Activated naive CD4-positive, alpha-beta T cell treated with anti-CD3 and anti-CD28 coated beads, Interleukin-2, amount 10 ng/mL, durations not matched to agents 7 days and 5 days (primary cell): Measurements from ENCODE around the gene INPP5K.
"Not testable (repeated sequence)": the region's sequence is repeated elsewhere in the genome, so short reads cannot be mapped to it uniquely, and the experiment has no call there.

Source experiments
- CTCF ChIA-PET: fragments of 350-600 bp; sonication (Branson Sonifier 250); formaldehyde crosslinking; loops from one replicate; lab custom pipeline; 2021; ENCODE audit warnings: antibody characterized with exemption; lab: Charles Lee
- DNase-seq: peaks from one replicate; pipeline ENCODE4 v3.0.0-alpha.2; 2020
- H3K27ac Mint-ChIP-seq: one replicate; pipeline ENCODE4 v1.8.0; 2021; ENCODE audit warnings: mild to moderate bottlenecking, moderate library complexity, mixed read lengths
- H3K27me3 Mint-ChIP-seq: one replicate; pipeline ENCODE4 v1.8.0; 2021; ENCODE audit warnings: mild to moderate bottlenecking, mixed read lengths
- H3K36me3 Mint-ChIP-seq: one replicate; pipeline ENCODE4 v1.8.0; 2021; ENCODE audit warnings: mixed read lengths
- H3K4me1 Mint-ChIP-seq: one replicate; pipeline ENCODE4 v1.8.0; 2021; ENCODE audit warnings: mixed read lengths
- H3K4me3 Mint-ChIP-seq: one replicate; pipeline ENCODE4 v1.8.0; 2021; ENCODE audit warnings: mild to moderate bottlenecking, moderate library complexity, mixed read lengths
- H3K9me3 Mint-ChIP-seq: one replicate; pipeline ENCODE4 v1.8.0; 2021; ENCODE audit warnings: mixed read lengths

The INPP5K gene

DNA sequence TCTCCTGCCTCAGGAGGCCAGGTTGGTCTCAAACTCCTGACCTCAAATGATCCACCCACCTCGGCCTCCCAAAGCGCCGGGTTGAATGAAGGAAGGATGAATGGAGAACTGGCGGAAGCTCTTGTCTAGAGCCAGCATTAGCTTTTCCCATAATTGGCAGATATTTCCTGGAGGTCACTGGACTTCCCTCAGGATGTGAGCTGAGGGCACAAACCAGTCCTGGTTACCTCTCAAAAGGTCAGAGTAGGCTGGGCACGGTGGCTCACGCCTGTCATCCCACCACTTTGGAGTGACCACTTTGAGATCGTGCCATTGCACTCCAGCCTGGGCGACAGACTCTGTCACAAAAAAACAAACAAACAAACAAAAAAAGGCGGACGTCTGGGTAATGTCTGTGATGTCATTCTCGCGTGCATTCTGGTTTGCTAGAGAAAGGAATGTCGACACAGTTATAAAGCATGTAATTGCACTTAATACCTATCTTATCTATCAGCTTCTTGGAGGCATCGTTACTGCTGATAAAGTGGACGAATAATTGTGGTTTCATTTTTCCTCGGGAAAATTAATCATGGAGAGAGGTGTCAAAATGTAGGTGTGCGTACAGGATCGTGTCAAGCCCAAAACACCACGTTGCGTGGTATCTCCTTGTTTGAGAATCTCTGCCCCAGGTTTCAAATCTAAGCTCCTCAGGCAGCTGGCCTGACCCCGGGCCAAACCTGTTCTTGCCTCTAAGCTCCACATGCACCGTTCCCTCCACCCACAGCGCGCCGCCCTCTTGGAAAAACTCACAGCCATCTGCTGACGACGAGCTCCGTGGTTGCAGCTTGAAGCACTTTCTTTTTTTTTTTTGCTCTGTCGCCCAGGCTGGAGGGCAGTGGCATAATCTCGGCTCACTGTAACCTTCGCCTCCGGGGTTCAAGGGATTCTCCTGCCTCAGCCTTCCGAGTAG is 54.0 kb downstream of the INPP5K start:
- Mint-ChIP-seq H3K36me3 (no peaks in the 10 kb centered on the region), H3K9me3 (no peaks in the 10 kb centered on the region), H3K27ac (no peak overlapping the region), H3K4me3 (no peak overlapping the region), H3K27me3 (peaks cover 79% of the 10 kb centered on the region), H3K4me1 (peaks cover 27% of the 10 kb centered on the region)
- no peak for DNase-seq
- CTCF ChIA-PET, result no interaction called here

DNA sequence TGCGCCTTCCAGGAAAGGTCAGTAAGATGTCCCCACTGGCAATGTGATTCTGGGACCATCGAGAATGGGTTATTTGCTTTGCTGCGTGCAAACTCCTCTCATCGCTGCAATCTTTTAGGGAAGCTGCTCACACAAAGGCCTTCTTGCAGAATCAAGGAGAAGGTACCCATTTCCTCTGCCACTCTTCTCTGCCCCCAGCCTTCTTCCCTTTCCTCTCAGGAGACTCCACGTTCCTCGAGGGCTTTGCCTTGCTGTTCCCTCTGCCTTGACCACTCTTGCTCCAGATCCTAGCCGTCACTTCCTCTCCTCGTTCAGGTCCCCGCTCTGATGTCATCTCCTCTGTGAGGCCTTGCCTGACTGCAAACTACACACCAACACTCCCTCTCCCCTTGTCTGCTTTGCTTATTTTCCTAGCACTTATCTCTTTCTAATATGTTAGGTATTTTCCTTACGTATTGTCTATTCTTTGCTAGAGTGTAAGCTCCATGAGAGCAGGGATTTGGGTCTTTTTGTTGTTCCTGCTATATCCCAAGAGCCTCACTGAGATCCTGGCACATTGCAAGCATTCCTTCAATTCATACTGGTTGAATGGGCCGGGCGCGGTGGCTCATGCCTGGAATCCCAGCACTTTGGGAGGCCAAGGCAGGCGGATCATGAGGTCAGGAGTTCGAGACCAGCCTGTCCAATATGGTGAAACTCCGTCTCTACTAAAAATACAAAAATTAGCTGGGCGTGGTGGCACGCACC is 55.0 kb downstream of the INPP5K start:
- no peaks in the 10 kb centered on the region for H3K9me3 Mint-ChIP-seq
- peaks cover 2% of the 10 kb centered on the region for H3K36me3 Mint-ChIP-seq
- H3K4me3 Mint-ChIP-seq, result no peak overlapping the region
- no peak for DNase-seq
- peaks cover 89% of the 10 kb centered on the region for H3K27me3 Mint-ChIP-seq
- H3K4me1 Mint-ChIP-seq, result peaks cover 34% of the 10 kb centered on the region
- CTCF ChIA-PET, result no interaction called here
- H3K27ac Mint-ChIP-seq, result no peak overlapping the region

DNA sequence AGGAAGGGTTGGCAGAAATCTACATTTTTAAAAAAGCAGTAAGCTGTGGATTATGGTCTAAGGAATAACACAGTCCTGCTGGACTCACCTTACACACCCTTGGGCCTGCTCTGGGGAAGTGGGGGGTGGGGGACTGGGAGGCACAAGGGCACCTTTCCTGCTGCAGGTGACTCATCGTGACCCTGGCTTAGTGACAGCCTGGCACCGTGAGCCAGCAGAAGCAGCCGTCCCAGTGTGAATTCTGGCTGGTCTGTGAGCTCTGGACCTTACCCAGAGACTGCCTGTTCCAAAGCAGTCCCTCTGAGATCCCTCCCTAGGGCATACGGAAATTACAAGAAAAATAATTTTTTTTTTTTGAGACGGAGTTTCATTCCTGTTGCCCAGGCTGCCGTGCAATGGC is 56.2 kb downstream of the INPP5K start:
- CTCF ChIA-PET, result interaction anchor here (2.0 kb wide), 1 partner anchor 95 kb away, joined by 4 read pairs; no protein-coding TSS in a partner anchor
- Mint-ChIP-seq H3K36me3 (peaks cover 2% of the 10 kb centered on the region), H3K4me3 (no peak overlapping the region), H3K4me1 (peaks cover 35% of the 10 kb centered on the region), H3K27ac (no peak overlapping the region), H3K27me3 (peaks cover 85% of the 10 kb centered on the region), H3K9me3 (no peaks in the 10 kb centered on the region)
- DNase-seq, result no peak

DNA sequence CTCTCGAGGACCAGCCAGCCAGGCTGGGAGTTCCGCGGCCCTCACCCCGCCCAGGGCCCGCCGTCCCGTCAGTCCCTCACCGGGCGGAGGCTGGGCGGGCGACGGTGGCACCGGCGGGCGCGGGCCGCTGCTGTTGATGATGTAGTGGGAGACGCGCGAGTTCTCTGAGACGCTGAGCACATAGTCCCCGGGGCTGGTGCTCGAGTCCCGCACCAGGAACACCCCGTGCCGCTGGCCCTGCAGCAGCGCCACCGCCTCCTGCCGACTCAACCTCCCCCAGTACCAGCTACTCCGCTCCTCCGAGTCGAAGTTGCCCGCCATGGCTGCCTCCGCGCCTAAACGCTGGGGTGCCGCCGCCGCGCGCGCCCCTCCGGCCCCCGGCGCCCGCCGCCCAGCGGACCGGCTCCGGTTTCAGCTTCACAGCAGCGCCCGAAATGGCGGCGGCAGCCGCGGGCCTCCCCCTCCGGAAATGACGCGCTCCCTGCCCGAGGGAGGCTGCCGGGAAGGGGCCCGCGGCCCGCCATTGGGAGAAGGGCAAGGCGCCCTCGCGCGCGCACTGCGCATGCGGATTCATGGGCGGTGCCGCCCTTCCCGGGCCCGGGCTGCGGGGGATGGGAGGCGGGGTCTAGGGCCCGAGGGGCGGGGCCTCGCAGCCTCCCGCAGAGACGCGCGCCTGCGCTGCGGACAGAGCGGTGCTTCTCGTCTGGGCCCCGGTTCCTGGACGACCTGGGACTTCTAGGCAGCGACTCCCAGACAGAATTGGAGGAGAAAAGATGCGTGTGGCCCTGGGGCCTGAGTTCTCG is 60.4 kb downstream of the INPP5K start, which contains the start of gene CRK:
CRK (minus strand) TSS at position 436 of the 803 bp plus-strand sequence; CDS start at position 321, 115 bp downstream.
- no peaks in the 10 kb centered on the region for H3K9me3 Mint-ChIP-seq
- H3K4me3 Mint-ChIP-seq, result peak within 1 kb of the TSS; percentile 91
- CTCF ChIA-PET, result no interaction called here

DNA sequence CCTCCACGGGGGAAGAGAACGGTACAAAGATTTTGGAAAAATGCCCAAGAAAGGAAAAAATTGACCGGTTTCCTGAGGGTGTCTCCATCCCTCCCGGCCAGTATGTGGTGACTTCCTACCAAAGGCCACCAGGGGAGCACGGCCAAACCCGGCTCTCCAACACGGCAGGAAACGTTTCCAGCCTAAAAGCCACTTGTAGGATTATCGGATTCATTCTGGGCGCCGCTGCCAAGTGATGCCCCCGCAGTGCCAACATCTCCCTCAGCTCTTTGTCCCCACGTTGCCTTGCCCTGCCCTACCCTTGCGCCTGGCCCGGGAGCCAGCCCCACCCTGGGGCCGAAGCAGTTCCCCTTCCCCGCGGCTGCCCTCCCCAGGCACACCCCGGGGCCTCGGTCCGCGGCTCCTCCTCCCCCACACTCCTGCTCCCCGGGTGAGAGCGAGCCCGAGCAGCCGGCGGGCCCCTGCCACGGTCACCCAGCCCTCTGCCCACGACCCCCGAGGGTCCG is 61.1 kb downstream of the INPP5K start:
- CTCF ChIA-PET, result no interaction called here
- Mint-ChIP-seq H3K36me3 (peaks cover 10% of the 10 kb centered on the region), H3K27ac (peak overlapping the region; percentile 91), H3K9me3 (no peaks in the 10 kb centered on the region), H3K27me3 (peaks cover 43% of the 10 kb centered on the region), H3K4me1 (peaks cover 44% of the 10 kb centered on the region), H3K4me3 (peak overlapping the region; percentile 91)
- DNase-seq, result peak; percentile 58

More for the DNA sequence above, 60.4 kb downstream of the INPP5K start, which contains the start of gene CRK:
- Mint-ChIP-seq H3K4me1 (peaks cover 45% of the 10 kb centered on the region), H3K27ac (peak within 1 kb of the TSS; percentile 91), H3K36me3 (peaks cover 10% of the 10 kb centered on the region), H3K27me3 (peaks cover 49% of the 10 kb centered on the region)
- DNase-seq, result peak; percentile 98

DNA sequence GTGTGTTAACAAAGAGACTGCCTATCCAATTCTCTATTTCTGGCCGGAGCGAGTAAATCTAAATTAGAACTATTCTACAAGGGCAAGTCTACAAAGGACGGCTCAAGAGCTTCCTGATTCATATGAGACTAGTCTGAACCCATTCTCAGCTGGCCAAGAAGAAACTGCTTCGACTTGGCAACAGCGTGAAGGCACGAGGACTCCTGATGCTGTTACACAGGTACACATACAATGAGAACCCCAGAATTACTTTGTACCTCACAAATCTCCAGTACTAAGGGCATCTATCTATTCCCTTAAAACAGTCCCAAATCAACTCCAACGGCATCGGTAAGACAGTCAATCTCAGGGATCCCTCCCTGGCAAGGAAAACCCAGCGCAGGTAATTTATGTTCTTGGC is 61.9 kb downstream of the INPP5K start:
- no peaks in the 10 kb centered on the region for H3K9me3 Mint-ChIP-seq
- peak overlapping the region; percentile 91 for H3K27ac Mint-ChIP-seq
- no peak for DNase-seq
- CTCF ChIA-PET, result interaction anchor here (1.5 kb wide), 1 partner anchor 89 kb away, joined by 4 read pairs; no protein-coding TSS in a partner anchor
- peaks cover 11% of the 10 kb centered on the region for H3K36me3 Mint-ChIP-seq
- H3K27me3 Mint-ChIP-seq, result peaks cover 34% of the 10 kb centered on the region
- peak overlapping the region; percentile 91 for H3K4me3 Mint-ChIP-seq
- peaks cover 45% of the 10 kb centered on the region for H3K4me1 Mint-ChIP-seq

DNA sequence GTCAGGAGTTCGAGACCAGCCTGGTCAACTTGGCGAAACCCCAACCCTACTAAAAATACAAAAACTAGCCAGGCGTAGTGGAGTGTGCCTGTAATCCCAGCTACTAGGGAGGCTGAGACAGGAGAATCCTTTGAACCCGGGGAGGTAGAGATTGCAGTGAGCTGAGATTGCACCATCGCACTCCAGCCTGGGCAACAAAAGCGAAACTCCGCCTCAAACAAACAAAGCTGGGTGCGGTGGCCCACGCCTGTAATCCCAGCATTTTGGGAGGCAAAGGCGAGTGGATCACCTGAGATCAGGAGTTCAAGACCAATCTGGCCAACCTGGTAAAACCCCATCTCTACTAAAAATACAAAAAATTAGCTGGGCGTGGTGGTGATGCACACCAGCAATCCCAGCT is 62.7 kb downstream of the INPP5K start:
- not testable (repeated sequence) for H3K9me3 Mint-ChIP-seq, DNase-seq
- H3K4me1 Mint-ChIP-seq, result peaks cover 53% of the 10 kb centered on the region
- peak overlapping the region; percentile 38 for H3K4me3 Mint-ChIP-seq
- peaks cover 19% of the 10 kb centered on the region for H3K36me3 Mint-ChIP-seq
- H3K27ac Mint-ChIP-seq, result peak overlapping the region; percentile 28
- CTCF ChIA-PET, result interaction anchor here (1.5 kb wide), 1 partner anchor 88 kb away, joined by 4 read pairs; no protein-coding TSS in a partner anchor
- H3K27me3 Mint-ChIP-seq, result peaks cover 26% of the 10 kb centered on the region

DNA sequence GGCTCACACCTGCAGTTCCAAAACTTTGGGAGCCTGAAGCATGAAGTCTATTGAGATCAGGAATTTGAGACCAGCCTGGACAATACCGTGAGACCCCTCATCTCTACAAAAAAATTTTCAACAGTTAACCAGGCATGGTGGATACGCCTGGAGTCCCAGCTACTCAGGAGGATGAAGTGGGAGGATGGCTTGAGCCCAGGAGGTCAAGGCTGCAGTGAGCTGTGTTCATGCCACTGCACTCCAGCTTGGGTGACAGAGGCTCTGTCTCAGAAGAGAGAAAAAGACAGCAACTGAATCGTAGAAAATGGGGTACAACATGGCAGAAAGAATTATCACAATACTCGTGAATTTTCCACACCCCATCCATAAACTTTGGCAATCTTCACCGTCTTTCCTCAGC is 63.6 kb downstream of the INPP5K start:
- Mint-ChIP-seq H3K27ac (no peak overlapping the region), H3K4me1 (peaks cover 60% of the 10 kb centered on the region)

DNA sequence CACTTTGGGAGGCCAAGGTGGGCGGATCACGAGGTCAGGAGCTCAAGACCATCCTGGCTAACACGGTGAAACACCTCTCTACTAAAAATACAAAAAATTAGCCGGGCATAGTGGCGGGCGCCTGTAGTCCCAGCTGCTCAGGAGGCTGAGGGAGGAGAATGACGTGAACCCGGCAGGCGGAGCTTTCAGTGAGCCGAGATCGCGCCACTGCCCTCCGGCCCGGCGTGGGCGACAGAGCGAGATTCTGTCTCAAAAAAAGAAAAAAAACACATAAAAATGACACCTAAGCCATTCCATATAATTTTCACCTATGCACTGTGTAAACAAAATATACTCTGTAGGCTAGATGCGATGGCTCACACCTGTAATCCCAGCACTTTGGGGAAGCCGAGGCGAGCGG is 66.2 kb downstream of the INPP5K start:
- Mint-ChIP-seq H3K4me1 (peaks cover 68% of the 10 kb centered on the region), H3K36me3 (peaks cover 21% of the 10 kb centered on the region)
- not testable (repeated sequence) for DNase-seq, H3K4me3 Mint-ChIP-seq, H3K27ac Mint-ChIP-seq, H3K27me3 Mint-ChIP-seq, H3K9me3 Mint-ChIP-seq
- CTCF ChIA-PET, result interaction anchor here (0.9 to 2.5 kb wide), 2 partner anchors 60 to 85 kb away, joined by 3 to 9 read pairs; no protein-coding TSS in a partner anchor

More for the DNA sequence above, 63.6 kb downstream of the INPP5K start:
- no peak for DNase-seq
- Mint-ChIP-seq H3K4me3 (no peak overlapping the region), H3K27me3 (peaks cover 17% of the 10 kb centered on the region), H3K36me3 (peaks cover 19% of the 10 kb centered on the region), H3K9me3 (no peaks in the 10 kb centered on the region)
- CTCF ChIA-PET, result interaction anchor here (1.3 kb wide), 1 partner anchor 87 kb away, joined by 3 read pairs; no protein-coding TSS in a partner anchor

DNA sequence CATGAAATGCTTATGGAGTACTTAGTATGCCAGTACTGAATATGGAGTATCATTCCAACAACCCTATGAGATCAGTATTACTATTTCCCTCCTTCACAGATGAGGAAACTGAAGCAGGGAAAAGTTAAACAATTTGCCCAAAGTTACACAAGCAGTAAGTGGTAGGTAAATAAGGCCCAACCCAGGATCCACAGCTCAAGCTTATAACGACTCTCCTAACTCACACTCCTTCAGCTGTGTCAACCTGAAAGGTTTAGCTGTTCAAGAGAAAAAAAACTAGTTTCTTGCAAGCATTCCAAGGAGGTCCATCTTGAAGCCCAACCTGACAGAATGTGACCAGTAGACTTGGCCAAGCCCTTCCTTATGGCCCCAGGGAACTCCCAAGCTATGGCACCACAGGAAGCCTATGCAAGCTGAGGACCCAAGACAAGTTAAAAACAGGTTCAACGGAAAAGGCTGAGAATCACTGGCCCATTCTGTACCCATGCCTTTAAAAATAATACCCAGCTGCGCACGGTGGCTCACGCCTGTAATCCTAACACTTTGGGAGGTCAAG is 66.9 kb downstream of the INPP5K start:
- Mint-ChIP-seq H3K27ac (no peak overlapping the region), H3K27me3 (no peaks in the 10 kb centered on the region), H3K4me3 (no peak overlapping the region), H3K9me3 (no peaks in the 10 kb centered on the region), H3K4me1 (peaks cover 60% of the 10 kb centered on the region), H3K36me3 (peaks cover 18% of the 10 kb centered on the region)
- CTCF ChIA-PET, result interaction anchor here (0.9 to 2.5 kb wide), 2 partner anchors 61 to 84 kb away, joined by 3 to 9 read pairs; no protein-coding TSS in a partner anchor
- no peak for DNase-seq

DNA sequence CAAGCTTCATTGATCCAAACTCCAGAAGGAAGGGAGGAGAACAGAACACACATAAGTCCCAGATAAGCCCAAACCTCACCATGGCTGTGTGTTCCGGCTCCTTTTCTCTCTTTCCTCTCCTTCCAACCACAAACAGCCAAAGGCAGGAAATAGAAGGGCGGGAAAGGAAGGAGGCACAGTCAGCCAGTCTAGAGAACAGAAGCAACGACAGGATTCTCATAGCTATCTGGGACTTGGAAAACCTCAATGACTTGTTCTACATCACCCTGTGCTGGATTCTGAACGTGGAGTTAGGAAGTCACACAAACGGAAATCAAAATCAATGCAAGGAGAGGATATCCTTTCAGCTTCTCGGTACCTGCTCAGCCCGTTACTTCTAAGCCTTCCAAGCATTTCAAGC is 69.4 kb downstream of the INPP5K start:
- H3K4me3 Mint-ChIP-seq, result peak overlapping the region; percentile 35
- peaks cover 39% of the 10 kb centered on the region for H3K4me1 Mint-ChIP-seq
- H3K27ac Mint-ChIP-seq, result peak overlapping the region; percentile 55
- DNase-seq, result no peak
- no peaks in the 10 kb centered on the region for H3K9me3 Mint-ChIP-seq
- H3K36me3 Mint-ChIP-seq, result peaks cover 13% of the 10 kb centered on the region
- CTCF ChIA-PET, result no interaction called here
- H3K27me3 Mint-ChIP-seq, result no peaks in the 10 kb centered on the region

DNA sequence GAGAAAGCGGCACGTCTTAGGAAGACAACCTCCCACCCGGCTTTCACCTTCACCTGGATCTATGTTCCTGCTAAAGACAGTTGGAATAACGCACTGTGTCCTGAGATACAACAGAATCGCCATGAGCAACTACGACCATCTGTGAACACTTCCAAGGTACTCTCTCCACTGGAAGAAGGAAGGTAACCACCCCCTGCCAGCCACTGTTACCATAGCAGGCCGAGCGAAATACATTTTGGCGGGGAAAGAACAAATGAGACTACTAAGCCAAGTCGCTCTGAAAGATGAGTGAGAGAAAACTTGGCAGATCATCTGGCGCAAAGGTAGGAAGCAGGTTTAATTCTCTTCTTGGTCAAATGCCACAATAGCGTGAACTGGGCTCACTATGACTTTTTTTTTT is 70.2 kb downstream of the INPP5K start:
- Mint-ChIP-seq H3K4me3 (no peak overlapping the region), H3K4me1 (peaks cover 34% of the 10 kb centered on the region), H3K36me3 (peaks cover 12% of the 10 kb centered on the region), H3K27ac (peak overlapping the region; percentile 7), H3K27me3 (no peaks in the 10 kb centered on the region), H3K9me3 (no peaks in the 10 kb centered on the region)
- no peak for DNase-seq
- CTCF ChIA-PET, result no interaction called here

DNA sequence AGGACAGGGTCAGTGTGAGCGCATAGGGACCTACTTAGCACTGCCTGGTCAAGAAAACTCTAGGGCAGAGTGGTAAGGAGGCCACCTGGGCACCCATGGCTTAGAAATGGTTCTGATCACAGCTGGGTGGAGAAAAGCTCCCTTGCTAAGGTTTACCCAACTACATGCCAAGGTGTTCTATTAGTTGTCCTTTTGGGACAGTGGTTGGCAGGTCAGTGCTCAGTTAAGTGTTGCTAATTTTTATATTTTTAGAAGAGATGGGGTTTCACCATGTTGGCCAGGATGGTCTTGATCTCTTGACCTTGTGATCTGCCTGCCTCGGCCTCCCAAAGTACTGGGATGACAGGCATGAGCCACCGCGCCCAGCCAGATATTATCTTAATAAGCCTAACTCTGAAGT is 70.7 kb downstream of the INPP5K start:
- CTCF ChIA-PET, DNase-seq, H3K27me3 Mint-ChIP-seq, H3K9me3 Mint-ChIP-seq, H3K4me3 Mint-ChIP-seq: not testable (repeated sequence)
- peak overlapping the region; percentile 7 for H3K27ac Mint-ChIP-seq
- H3K36me3 Mint-ChIP-seq, result peaks cover 12% of the 10 kb centered on the region
- peaks cover 34% of the 10 kb centered on the region for H3K4me1 Mint-ChIP-seq
